Right hindlimb (tissue), 1 donor: Measurements from ENCODE around the gene KRTAP10-2.
A peak's percentile ranks its signal among the peaks of the same experiment; 100 is the strongest.

Experiments used
- DNase-seq: peaks from one replicate; pipeline ENCODE4 v3.0.0-alpha.2; 2018

The KRTAP10-2 gene

GRCh38 chr21:44537930-44538911 lies 13.1 kb downstream of the KRTAP10-2 start:
- DNase-seq, result no peak

GRCh38 chr21:44535963-44536362 lies 15.3 kb downstream of the KRTAP10-2 start:
- no peak for DNase-seq

DNA sequence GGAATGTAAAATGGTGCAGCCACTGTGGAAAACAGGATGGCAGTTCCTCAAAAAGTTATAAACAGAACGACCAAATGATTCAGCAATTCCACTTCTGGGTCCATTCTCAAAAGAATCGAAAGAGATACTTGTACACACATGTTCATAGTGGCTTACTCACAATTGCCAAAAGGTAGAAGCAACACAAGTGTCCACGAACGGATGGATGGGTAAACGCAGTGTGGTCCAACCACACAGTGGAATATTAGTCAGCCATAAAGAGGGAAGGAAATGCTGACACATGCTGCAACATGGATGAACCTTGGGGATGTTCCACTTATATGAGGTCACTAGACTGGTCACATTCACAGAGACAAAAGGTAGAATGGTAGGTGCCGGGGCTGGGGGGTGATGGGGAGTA lies 16.6 kb downstream of the KRTAP10-2 start:
- DNase-seq, result no peak

DNA sequence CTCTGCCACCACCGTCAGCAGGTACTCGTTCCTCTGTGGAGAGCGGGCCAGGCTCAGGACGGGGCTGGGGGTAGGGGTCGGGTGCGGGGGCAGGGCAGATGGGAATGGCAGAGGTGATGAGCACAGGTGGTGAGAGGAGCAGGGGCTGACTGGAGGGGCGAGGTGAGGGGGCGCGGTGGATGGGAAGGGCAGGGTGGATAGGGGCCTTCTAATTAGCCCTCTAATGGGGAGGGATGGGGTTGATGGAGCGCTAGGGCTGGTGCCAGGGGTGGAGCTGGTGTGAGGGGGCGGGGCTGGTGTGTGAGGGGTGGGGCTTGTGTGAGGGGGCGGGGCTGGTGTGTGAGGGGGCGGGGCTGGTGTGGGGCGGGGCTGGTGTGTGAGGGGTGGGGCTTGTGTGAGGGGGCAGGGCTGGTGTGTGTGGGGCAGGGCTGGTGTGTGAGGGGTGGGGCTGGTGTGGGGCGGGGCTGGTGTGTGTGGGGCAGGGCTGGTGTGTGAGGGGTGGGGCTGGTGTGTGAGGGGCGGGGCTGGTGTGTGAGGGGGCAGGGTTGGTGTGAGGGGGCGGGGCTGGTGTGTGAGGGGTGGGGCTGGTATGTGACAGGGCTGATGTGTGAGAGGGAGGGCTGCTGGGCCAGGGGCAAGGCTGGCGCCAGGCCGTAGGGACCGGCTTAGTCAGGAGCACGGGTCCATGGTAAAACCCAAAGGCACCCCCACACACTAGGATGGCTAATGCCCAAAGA lies 17.2 kb downstream of the KRTAP10-2 start:
- DNase-seq, result no peak

- DNase-seq, result no peak
Measured at GRCh38 chr21:44533121-44533890, 18.0 kb downstream of the KRTAP10-2 start.

DNA sequence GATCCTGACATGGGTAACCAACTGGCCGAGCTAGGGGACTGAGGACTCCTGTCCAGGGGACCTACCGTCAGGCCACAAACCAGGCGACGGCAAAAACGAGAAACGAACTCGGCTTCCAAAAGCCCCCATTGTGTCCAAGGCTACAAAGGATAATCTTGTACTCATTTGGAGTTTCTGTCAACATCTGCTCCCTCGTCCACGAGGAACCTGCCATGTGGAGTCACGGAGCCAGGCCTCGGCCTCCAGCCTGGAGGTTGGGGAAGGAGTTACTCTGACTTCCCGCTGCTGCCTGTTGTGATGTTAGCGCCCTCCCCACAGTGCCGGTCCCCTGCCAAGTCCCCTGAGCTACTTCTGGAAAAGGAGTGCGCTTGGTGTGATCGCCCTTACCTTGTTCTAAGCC lies 18.6 kb downstream of the KRTAP10-2 start:
- no peak for DNase-seq

- peak; percentile 57 for DNase-seq
Measured at GRCh38 chr21:44531606-44532564, 19.4 kb downstream of the KRTAP10-2 start.

- DNase-seq, result no peak
Measured at GRCh38 chr21:44530903-44531605, 20.3 kb downstream of the KRTAP10-2 start.

DNA sequence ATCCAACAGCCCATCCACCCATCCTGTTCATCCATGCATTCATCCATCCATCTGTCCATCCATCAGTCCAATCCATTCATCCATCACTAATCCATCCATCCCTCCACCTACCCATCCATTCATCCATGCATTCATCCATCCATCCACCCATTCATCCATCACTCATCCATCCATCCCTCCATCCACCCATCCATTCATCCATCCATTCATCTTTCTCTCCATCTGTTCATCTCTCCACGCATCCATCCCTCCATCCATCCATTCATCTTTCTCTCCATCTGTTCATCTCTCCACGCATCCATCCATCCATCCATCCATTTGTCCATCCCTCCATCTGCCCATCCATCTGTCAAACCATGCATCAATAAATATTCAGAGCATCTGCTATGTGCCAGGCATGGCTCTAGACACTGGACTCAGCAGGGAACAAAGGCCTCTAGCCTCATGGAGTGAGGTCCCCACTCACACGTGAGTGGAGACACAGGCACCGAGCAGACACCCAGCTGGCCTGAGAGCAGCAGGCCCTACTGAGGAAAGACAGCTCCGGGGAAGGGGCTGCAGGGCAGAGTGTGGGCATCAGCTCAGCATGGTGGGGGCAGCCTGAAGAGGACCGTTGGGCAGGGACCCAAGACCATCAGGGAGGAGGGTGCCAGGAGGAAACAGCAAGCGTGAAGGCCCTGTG lies 20.9 kb downstream of the KRTAP10-2 start:
- DNase-seq, result no peak

- DNase-seq, result no peak
Measured at GRCh38 chr21:44529503-44530125, 21.7 kb downstream of the KRTAP10-2 start.

- no peak for DNase-seq
Measured at GRCh38 chr21:44529011-44529421, 22.3 kb downstream of the KRTAP10-2 start.

- DNase-seq, result no peak
Measured at GRCh38 chr21:44528634-44528995, 22.7 kb downstream of the KRTAP10-2 start.

- no peak for DNase-seq
Measured at GRCh38 chr21:44527983-44528633, 23.2 kb downstream of the KRTAP10-2 start.

- no peak for DNase-seq
Measured at GRCh38 chr21:44527156-44527982, 23.9 kb downstream of the KRTAP10-2 start.

DNA sequence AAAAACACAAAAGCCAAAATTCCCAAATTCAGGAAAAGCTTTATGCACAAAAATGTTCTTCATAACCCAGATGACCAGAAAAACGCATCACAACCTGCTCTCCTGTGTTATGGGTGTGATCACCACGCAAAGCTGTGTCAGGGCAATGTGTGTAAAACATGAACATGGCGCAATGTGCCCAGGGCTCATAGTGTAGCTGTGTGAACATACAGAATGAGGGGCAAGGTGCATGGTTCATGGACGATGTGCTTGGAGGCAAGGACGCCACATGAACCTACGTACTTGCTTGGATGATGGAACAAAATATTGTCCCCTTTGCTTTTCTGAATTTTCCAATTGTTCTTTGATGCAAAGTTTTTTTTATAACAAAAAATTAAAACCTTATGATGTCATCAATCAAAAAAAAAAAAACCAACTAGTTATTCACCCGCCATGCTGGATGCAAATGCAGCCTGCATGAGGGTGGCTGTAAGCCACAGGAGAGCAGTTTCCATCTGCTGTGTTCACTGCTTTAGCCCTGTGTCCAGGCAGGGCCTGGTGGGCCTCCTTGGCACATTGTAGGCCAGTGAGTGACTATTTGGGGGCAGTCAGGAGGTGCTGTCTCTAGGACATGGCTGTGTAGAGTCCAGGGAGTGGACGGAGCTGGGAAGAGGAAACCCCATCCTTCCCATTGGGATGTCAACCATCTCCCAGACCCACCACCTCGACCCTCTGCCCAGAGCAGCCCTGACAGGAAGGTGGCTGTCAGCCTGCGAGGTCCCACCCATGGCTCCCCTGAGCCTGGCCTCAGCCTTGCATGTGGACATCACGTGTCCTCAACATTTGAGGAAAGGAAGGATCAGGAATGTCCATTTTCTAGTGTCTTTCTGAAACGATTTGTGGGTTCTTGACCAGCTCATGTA lies 25.0 kb downstream of the KRTAP10-2 start:
- no peak for DNase-seq

GRCh38 chr21:44525391-44526095 lies 25.8 kb downstream of the KRTAP10-2 start:
- DNase-seq, result no peak
